Fibroblast of the aortic adventitia (primary cell): ENCODE measurements around the gene ITGAE. TPM values are rescaled to one million over a fixed set of nuclear protein-coding genes. Genes with fewer than 3 reads are reported as not detected.

Experiments used
- DNase-seq: peaks from one replicate; pipeline ENCODE4 v3.0.0-alpha.2; 2010; ENCODE audit warnings: low read depth
- H3K4me3 ChIP-seq: 2 replicates; pipeline ENCODE4 v1.5.1; 2011; ENCODE audit warnings: low read depth, mild to moderate bottlenecking, control low read depth, low read length, moderate library complexity
- total RNA-seq: library from RNA; depleted of rRNA; stranded (reverse); fragments of >200 nt; gene quantifications from 2 replicates; pipeline ENCODE4 v1.2.3, GENCODE V29; 2012; ENCODE audit warnings: low replicate concordance
- TF ChIP-seq, protein P1 (sequence below): IDR thresholded peaks from 2 replicates; pipeline ENCODE4 v1.5.1; 2011; ENCODE audit warnings: mild to moderate bottlenecking, low read length, control low read depth, inconsistent platforms; ENCODE audit not compliant: insufficient read depth

Gene ITGAE
- total RNA-seq, 1 donor, result 37.4 TPM

DNA sequence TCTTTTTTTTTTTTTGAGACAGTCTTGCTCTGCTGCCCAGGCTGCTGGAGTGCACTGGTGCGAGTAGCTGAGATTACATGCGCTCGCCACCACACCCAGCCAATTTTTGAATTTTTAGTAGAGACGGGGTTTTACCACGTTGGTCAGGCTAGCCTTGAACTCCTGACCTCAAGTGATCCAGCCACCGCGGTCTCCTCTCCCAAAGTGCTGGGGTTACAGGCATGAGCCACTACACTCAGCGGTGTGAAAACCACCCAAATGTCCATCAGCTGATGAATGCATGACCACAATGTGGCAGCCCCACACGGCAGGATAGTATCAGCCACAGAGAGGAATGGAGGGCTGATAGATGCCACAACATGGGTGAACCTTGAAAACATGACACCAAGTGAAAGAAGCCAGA is 107.2 kb downstream of the ITGAE start:
- H3K4me3 ChIP-seq, result no peak overlapping the region
- TF ChIP-seq, protein P1, sequence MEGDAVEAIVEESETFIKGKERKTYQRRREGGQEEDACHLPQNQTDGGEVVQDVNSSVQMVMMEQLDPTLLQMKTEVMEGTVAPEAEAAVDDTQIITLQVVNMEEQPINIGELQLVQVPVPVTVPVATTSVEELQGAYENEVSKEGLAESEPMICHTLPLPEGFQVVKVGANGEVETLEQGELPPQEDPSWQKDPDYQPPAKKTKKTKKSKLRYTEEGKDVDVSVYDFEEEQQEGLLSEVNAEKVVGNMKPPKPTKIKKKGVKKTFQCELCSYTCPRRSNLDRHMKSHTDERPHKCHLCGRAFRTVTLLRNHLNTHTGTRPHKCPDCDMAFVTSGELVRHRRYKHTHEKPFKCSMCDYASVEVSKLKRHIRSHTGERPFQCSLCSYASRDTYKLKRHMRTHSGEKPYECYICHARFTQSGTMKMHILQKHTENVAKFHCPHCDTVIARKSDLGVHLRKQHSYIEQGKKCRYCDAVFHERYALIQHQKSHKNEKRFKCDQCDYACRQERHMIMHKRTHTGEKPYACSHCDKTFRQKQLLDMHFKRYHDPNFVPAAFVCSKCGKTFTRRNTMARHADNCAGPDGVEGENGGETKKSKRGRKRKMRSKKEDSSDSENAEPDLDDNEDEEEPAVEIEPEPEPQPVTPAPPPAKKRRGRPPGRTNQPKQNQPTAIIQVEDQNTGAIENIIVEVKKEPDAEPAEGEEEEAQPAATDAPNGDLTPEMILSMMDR, result no peak
- no peak for DNase-seq

DNA sequence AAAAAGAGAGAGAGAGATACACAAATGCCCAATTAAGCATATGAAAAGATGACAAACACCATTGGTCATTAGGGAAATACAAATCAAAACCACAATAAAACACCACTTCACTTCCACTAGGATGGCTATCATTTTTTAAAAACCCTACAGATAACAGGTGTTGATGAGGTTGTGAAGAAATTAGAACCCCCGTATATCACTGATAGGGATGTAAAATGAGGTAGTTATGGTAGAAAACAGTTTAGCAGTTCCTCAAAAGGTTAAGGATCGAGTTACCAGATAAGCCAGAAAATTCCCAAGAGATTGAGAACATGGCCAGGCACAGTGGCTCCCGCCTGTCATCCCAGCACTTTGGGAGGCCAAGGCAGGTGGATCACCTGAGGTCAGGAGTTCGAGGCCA is 107.8 kb downstream of the ITGAE start:
- H3K4me3 ChIP-seq, result no peak overlapping the region
- TF ChIP-seq, protein P1, result no peak
- no peak for DNase-seq

DNA sequence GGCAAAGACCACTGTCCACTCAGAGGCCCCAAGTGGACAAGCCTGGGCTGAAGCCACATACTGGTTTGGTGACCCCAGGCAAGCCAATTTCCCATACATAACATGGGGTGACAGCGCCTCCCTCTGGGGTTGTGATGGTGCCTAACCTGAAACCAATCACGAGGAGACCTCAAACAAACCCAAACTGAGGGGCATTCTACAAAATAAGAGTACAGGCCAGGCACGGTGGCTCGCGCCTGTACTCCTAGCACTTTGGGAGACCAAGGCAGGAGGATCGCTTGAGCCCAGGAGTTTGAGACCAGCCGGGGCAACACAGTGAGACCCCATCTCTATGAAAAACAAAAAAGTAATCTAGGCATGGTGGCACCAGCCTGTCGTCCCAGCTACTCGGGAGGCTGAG is 108.6 kb downstream of the ITGAE start:
- no peak overlapping the region for H3K4me3 ChIP-seq
- DNase-seq, result no peak
- TF ChIP-seq, protein P1, result no peak

DNA sequence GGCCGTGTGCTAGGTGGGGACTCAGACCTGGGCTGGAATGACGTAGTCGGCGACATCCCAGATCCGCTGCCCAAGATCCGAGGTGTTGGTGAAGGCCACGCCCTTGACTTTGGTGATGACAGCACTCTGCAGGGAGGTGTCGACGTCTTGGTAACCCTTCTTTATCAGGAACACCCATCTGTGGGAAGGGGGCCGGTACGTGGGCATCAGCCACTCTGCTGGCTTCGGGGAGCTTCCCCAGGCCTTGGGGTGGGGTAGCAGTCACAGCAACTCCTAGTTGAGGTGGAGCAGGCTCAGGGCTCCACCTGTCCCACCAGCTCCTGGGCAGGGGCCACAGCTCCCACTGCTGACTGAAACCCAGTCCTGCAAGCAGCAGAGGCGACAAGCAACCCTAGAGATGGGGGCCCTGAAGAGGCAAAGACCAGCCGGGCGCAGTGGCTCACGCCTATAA is 109.3 kb downstream of the ITGAE start:
- TF ChIP-seq, protein P1, result no peak
- DNase-seq, result no peak
- no peak overlapping the region for H3K4me3 ChIP-seq

DNA sequence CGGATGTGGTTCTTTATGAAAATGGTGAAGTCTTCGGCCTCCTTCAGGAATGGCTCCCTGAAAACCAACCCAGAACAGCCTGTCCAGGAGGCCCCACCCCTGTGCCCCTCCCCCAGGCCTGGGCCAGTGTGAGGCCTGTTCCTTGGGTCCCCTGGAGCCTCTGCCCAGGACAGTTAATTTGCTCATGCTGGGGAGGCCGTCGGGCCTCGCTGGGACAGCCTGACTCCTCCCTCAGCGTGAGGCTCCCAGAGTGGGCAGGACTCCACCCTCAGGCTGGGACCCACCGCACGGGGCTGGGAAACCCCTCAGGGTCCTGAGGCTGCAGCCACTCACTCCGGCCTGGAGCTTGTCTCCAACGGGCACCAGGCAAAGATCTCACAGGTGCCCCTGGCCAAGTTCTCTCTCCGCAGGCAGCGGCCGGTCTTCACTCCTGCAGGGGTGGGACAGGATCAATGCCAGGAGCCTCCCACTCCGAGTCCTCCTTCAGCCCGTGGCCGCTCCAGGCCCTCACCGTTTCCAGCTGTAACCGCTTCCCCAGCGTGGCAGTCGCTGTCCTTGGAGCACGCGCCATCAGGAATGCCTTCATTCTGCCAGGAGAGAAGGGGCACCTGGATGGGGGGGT is 110.8 kb downstream of the ITGAE start:
- H3K4me3 ChIP-seq, result no peak overlapping the region
- TF ChIP-seq, protein P1, result no peak
- no peak for DNase-seq

DNA sequence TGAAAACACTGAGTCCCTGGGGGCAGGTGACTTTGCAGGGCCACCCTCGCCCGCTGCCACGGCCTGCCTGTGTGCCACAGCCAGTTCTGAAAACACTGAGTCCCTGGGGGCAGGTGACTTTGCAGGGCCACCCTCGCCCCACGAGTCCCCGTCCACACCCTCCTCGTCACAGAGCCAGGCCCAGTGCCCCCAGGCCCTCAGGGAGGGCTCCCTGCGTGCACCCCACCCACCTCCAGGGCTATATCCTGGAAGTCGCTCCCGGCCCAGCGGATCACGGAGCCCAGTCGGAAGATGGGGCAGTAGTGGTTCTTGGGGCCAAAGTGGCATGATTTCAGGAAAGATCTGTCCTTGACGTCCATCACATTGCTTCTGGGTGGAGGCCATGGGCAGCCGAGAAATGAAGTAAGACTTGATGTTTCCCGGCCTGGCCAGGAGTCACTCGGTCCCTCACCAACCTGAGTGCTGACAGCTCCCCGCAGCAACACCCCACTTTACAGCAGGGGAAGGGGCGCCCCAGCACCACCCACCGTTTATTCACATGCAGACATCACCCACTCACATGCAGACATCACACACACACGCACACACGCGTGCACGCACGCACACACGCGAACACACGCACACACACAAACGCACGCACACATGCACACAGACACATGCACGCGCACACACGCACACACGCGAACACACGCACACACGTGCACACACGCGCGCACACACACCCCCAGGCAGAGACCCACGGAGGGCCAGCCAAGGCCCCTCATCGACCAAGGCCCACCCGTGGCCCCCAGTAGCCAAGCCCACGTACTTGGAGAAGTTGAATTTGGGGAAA is 111.5 kb downstream of the ITGAE start:
- H3K4me3 ChIP-seq, result no peak overlapping the region
- DNase-seq, result no peak
- TF ChIP-seq, protein P1, result no peak

DNA sequence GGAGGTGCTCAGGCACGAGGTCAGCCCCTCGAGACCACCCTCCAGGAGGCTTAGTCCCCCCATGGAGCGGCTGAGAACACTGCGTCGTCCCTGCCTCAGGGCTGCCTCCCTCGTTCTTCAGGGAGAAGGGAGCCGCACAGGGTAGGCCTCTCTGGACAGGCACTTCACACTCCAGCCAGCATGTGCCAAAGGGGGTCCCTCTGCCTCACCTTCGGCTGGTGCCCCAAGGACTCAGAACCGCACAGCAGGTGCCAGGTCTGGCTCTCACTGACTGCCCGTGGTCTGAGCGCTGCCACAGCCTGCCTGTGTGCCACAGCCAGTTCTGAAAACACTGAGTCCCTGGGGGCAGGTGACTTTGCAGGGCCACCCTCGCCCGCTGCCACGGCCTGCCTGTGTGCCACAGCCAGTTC is 112.1 kb downstream of the ITGAE start:
- no peak overlapping the region for H3K4me3 ChIP-seq
- TF ChIP-seq, protein P1, result no peak
- no peak for DNase-seq
